Measurements from ENCODE around the gene PHC3.
"Not testable (repeated sequence)": the region's sequence is repeated elsewhere in the genome, so short reads cannot be mapped to it uniquely, and the experiment has no call there.

The PHC3 gene, protein sequence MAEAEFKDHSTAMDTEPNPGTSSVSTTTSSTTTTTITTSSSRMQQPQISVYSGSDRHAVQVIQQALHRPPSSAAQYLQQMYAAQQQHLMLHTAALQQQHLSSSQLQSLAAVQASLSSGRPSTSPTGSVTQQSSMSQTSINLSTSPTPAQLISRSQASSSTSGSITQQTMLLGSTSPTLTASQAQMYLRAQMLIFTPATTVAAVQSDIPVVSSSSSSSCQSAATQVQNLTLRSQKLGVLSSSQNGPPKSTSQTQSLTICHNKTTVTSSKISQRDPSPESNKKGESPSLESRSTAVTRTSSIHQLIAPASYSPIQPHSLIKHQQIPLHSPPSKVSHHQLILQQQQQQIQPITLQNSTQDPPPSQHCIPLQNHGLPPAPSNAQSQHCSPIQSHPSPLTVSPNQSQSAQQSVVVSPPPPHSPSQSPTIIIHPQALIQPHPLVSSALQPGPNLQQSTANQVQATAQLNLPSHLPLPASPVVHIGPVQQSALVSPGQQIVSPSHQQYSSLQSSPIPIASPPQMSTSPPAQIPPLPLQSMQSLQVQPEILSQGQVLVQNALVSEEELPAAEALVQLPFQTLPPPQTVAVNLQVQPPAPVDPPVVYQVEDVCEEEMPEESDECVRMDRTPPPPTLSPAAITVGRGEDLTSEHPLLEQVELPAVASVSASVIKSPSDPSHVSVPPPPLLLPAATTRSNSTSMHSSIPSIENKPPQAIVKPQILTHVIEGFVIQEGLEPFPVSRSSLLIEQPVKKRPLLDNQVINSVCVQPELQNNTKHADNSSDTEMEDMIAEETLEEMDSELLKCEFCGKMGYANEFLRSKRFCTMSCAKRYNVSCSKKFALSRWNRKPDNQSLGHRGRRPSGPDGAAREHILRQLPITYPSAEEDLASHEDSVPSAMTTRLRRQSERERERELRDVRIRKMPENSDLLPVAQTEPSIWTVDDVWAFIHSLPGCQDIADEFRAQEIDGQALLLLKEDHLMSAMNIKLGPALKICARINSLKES

DNA sequence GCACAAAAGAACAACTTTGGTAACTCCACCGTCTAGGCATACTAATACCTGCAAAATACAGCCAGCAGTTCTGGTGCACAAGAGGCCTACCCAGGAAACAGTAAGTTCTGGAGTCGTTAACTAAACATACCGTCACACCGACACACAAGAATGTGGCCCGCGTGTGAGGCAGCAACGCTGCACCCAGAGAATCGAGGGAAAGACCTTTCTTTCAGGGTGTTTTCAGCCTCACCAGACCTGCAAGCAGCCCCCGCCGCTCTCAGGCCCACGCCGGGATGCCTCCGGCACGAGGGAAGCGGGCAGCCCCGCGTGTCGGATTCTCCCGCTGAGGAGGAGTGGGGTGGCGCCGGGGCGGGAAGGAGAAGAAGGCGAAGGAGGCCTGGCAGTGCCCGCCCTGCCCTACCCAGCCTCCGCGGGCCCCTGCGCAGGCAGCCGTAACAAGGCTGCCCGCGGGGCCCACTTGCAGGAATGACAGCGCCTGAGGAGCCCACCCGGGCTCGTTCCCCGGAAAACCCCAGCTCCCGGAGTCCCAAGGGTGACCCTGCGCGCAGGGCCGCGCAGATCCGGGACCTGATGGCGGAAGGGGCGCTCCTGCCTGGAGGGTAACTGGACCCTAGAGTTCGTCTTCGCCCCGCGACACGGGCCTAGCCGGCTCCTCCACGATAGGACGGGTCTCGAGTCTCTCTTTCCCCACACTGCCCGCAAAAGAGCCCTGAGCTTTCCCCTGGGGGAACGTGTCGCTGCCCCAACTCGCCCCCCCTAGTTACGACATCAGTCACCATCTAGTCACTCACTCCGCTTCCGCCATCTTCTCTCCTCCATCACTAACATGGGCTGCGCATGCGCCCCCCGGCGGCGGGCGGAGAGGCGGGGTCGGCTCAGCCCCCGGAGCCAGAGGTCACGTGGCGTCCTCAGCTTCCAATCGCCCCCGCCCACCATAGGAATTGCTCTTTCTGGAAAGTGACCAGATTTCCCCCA lies at the start of gene PHC3:
TSS of gene PHC3 (minus strand) at position 826 of the 978 bp plus-strand sequence. CDS start at position 808, 18 bp downstream.
- peak; percentile 95 for DNase-seq

DNA sequence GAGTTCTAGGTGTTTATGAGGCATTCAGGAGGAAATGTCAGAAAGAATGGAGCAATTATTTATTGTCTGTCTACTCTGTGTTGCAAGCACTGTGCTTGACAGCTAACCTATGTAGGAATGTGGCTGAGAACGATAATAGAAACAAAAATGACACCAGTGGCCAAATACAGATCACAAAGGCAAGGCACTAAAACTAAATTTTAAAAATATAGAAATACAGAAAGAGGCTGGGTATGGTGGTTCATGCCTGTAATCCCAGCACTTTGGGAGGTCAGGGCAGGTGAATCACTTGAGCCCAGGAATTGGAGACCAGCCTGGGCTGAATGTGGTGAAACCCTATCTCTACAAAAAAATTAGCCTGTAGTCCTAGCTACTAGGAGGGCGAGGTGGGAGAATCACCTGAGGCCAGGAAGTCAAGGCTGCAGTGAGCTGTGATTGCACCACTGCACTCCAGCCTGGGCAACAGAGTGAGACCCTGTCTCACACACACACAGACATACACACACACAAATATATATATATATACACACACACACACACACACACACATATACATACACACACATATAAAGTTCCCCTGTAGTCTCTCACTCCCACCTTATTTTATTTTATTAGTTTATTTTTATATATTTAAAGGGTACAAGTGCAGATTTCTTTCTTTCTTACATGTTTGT lies 46.7 kb upstream of the PHC3 start:
- no peak for DNase-seq

DNA sequence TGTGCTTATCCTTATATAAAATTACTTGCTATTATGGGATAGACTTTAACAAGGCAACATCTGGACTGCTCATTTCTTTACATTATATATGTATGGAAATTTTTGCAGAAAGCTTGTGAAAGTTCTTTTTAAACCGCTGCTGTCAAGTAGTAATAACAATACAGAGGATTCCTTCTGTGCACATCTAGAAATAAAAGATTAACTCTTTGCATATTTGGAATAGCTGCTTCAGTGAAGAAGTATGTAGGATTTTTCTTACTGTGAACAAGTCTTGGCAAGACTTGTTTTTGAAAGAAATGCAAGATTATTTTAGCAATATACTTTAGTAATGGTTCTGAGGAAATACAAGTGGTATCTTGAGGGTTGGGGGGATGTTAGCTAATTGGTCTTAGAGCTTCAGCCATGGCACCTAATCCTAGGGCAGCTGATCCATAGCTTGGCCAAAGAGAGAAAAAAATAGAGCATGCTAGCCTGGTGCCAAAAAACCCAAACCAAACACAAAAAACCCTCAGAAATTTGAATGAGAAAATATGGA lies 45.0 kb upstream of the PHC3 start:
- DNase-seq = no peak

DNA sequence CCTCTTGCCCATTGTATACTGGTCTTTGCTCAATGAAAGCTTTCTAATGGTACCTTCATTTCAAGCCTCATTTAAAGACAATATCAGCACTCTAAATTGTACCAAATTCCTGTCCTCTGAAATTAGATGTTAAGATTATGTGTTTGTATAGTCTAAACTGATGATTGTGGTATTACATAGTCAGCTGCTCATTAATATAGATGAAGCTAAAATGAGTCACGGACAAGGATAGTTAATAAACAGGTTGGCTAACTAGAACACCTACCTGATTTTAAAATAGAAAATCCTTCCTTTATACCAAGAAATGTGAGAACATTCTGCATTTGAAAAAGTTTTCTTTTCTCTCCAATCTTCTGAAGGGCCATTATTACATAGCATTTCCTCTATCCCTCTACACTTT lies 43.6 kb upstream of the PHC3 start:
- DNase-seq = no peak

DNA sequence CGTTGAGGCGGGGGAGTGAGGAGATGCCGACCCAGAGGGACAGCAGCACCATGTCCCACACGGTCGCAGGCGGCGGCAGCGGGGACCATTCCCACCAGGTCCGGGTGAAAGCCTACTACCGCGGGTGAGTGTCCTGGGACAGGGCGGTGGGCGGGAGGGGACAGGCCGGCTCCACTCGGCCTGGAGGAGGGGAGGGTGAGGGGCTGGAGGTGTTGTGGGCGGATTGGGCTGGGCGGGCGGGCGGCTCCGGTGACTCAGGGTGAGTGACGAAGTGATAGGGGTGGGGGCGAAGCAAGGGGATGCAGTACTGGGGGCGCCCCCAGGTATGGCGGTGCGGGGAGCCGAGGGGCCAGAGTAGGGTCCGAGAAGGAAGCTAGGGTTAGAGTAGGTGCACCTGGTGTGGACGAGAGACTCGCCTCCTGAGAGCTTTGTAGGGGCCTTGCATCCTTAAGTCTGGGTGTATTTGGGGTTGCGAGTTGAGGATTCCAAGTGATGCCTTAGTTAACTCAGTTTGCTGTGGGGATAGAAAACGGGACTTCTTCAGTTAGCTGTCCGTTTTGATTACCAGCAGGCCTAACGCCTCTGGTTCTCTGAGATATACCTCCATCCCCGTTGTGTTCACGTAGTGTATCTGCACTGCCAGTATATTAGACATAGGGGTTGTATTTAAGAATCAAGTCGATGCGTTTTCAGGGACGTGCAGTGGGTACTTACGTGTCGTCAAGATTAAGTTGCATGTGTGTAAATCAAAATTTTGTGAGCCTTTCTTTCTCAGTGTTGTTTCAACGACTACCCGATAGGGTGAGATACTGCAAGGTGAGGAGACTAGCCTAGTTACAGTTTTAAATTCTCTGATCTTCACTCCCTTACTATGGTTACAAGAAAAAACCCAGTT lies 41.4 kb upstream of the PHC3 start:
- DNase-seq = peak; percentile 62

DNA sequence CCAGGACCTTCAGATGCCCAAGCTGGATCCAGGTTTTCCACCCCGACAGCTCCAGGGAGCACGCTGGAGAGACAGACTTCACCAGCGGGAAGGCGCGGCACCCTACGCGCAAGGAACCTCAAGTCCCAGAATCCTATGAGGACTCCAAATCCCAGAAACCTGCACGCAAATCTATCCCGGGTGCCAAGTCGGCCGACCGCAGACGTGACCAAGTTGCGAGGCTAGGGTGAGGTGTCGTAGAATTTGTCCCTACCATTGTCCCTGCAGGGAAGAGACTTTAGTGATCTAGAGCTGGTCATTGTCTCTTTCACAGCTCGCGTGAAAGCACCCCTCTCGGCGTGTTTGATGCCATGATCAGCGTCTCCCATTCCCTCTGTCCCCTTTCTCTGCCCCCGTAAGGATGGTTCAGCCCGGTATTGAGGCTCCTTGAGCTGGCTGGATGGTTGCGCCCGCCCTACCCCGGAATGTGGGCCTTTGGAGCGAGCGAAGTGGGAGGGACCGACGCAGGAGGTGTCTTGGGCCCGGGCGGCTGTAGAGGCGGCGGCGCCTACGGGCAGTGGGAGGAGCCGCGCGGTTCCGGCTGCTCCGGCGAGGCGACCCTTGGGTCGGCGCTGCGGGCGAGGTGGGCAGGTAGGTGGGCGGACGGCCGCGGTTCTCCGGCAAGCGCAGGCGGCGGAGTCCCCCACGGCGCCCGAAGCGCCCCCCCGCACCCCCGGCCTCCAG lies 40.6 kb upstream of the PHC3 start, which contains the start of gene PRKCI:
TSS of gene PRKCI (plus strand) at position 501 of the 723 bp plus-strand sequence. CDS start 246 bp downstream, outside the sequence.
- DNase-seq = peak; percentile 97

DNA sequence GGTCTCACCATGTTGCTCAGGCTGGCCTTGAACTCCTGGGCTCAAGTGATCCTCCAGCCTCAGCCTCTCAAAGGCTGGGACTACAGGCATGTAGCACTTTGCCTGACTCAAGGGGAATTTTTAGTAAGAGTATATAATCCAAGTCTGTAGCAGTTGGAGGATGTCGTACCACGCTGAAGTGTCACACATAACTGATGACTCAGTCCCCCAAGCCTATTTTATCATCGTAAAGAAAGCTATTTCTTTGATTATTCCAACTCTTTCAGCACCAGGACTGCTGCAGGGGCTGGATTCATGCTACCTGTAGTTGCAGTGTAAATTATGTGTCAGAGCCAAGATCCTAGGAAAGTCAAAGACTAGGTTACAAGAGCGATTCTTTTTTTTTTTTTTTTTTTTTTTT lies 39.3 kb upstream of the PHC3 start:
- no peak for DNase-seq

DNA sequence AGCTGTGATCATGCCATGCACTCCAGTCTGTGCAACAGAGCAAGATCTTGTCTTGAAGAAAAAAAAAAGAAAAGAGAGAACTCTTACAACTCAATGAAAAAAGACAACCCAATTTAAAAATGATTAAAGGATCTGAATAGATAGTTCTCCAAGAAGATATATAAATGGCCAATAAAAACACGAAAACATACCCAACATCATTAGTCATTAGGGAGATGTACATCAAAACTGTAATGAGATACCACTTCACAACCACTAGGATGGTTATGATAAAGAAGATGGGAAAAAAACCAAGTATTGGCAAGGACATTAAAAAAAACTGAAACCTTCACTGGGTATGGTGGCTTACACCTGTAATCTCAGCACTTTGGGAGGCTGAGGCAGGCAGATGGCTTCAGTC lies 38.3 kb upstream of the PHC3 start:
- DNase-seq = no peak

DNA sequence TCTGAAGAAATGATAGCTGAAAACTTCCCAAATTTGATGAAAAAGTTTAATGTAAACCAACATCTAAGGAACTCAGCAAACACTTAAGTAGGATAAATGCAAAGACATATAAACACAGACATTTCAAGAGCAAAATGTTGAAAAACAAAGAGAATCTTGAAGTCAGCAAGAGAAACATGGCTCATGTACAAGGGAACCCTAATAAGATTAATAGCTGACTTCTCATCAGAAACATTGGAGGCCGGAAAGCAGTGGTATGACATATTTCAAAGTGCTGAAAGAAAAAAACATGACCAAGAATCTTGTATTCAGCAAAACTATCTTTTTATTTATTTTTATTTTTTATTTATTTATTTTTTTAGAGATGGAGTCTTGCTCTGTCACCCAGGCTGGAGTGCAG lies 30.1 kb upstream of the PHC3 start:
- no peak for DNase-seq

DNA sequence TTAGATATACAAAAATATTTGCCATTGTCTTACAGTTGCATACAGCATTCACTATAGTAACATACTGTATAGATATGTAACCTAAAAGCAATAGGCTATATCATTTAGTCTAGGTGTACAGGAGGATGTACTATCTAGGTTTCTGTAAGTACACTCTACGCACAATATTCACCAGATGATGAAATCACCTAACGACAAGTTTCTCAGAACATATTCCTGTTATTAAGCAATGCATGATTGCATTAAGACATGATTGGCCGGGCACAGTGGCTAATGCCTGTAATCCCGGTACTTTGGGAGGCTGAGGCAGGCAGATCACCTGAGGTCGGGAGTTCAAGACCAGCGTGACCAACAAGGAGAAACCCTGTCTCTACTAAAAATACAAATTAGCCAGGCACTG lies 26.2 kb upstream of the PHC3 start:
- no peak for DNase-seq

DNA sequence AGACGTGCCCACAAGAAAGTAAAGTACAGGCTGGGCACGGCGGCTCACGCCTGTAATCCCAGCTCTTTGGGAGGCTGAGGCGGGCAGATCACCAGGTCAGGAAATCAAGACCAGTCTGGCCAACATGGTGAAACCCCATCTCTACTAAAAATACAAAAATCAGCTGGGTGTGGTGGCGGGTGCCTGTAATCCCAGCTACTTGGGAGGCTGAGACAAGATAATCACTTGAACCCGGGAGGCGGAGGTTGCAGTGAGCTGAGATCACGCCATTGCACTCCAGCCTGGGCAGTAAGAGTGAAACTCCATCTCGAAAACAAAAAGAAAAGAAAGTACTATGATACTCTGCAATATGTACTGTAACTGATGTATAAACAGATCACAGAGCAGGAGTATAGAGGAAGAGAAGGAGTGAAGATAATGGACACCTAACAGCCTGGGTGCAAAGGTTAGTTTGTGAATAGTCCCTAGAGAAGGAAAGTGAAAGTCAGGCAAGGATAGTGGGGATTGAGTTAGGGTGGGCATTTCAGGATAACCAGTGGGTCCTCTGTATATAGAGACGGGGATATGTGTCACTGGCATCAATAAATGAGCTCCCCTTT lies 24.7 kb upstream of the PHC3 start:
- DNase-seq = not testable (repeated sequence)

DNA sequence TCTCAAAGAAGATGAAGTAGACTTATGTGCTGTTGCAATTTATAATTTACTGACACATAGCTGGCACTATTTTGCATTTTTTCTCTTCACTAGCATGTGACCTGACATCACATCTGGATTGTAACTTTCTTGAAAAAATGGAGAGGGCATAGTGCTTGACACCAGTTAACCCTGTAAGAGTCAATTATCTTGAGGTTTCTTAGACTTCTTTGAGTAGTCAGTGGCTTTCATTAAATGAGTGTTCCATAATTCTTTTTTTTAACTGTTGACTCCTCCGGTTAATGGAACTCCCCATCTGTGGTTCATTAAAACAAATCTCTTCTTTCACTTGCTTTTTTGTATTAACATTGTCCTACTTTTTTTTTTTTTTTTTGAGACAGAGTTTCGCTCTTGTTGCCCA lies 23.8 kb upstream of the PHC3 start:
- DNase-seq = no peak

DNA sequence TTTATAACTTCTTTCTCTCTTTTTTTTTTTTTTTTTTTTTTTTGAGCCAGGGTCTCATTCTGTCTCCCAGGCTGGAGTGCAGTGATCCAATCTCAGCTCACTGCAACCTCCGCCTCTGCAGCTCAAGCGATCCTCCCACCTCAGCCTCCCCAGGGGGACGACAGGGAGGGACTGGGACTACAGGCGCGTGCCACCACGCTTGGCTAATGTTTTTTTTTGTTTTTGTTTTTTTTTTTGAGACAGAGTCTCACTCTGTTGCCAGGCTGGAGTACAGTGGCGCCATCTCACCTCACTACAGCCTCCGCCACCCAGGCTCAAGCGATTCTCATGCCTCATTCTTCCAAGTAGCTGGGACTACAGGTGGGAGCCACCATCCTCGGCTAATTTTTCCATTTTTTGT lies 23.0 kb upstream of the PHC3 start:
- DNase-seq = no peak

DNA sequence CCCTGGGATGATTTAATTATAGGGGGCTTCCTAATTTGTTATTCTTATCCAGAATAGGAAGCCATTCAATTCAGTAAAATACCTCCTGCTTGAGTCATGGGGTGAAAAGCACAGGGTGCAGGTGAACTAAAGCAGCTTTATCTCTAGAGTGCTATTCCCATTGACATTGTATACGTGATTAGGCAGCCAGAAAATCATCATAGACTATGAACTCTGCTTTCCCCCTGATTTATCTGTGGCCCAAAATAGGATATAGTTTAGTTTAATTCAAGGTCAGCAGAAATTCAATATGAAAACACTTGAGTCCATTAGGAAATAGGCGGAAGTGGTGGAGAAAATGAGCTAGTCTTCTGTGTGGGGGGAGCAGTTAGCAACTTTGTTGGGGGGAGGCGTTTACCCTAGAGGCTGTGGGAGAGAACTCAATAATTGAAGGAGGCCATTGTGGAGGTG lies 22.5 kb upstream of the PHC3 start:
- no peak for DNase-seq

DNA sequence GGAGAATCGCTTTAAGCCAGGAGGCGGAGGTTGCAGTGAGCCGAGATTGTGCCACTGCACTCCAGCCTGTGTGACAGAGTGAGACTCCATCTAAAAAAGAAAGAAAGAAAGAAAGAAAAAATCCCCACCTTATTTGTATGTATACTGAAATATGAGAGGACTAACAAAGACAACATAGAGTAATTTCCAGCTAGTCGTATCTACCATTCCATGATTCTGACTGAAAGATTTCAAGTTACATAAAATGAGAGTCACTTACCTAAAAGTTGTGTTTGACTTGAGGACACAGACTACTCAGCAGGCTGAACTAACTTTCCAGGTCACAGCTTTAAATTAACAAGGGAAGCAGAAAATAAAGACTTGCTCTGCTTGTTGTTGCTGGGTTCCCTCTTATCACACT lies 21.9 kb upstream of the PHC3 start:
- no peak for DNase-seq

DNA sequence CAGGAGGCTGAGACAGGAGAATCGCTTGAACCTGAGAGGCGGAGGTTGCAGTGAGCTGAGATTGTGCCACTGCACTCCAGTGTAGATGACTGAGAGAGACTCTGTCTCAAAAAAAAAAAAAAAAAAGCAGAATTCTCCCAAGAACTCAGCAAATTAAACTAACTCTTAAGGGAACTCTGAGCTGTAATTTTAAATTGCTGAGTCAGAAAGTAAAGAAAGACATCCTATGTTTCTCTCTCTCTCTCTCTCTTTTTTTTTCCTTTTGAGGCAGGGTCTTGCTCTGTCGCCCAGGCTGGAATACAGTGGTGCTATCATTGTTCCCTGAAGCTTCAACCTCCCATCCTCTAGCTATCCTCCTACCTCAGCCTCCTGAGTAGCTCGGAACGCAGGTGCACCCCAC lies 20.0 kb upstream of the PHC3 start:
- no peak for DNase-seq

DNA sequence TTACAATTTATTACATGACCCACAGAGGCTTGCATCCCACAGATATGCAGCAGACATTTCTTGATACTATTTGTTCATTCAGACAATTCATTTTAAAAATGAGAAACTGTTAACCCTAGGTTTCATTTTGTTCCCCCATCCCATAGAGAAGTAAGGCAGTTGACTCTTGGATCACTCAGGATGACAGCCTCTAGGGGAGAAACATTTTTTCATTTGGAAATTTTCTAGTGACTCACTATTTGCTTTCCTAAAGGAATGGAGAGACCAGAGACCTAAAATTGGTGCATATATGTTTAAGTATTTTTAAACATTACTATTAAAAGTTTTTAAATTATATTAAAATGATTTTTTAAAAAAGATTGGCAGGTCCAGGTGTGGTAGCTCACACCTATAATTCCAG lies 19.5 kb upstream of the PHC3 start:
- no peak for DNase-seq

DNA sequence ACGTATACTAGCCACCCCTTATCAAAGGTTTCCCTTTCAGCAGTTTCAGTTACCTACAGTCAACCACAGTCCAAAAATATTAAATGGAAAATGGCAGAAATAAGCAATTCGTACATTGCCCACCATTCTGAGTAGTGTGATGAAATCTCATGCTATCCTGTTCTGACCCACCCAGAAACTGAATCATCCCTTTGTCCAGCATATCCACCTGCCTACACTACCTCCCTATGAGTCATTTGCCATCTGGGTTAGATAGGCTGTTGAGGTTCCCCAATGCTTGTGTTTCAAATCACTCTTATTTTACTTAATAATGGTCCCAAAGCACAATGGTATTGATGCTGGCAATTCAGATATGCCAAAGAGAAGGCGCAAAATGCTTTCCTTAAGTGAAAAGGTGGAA lies 15.3 kb upstream of the PHC3 start:
- DNase-seq = no peak

DNA sequence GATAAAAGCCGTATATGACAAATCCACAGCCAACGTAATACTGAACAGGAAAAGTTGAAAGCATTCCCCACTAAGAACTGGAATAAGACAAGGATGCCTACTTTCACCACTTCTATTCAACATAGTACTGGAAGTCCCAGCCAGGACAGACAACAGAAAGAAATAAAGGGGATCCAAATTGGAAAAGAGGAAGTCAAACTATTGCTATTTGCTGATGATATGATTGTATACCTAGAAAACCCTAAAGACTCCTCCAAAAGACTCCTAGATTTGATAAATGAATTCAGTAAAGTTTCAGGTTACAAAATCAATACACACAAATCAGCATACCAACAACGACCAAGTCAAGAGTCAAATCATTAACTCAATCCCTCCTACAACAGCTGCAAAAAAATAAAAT lies 14.2 kb upstream of the PHC3 start:
- DNase-seq = not testable (repeated sequence)

All from right hindlimb (tissue), 1 donor.